Calu3 (cell line): ENCODE results near the gene PAPOLA. TPM values are rescaled to one million over a fixed set of nuclear protein-coding genes. Genes with fewer than 3 reads are reported as not detected.
"Not testable (repeated sequence)": the region's sequence is repeated elsewhere in the genome, so short reads cannot be mapped to it uniquely, and the experiment has no call there.

Source experiments
- BruUV-seq: library from RNA; stranded (reverse); fragments of 400-500 nt; replicated peaks from 2 replicates; lab custom pipeline; 2021; lab: Mats Ljungman, UMichigan
- CTCF ChIA-PET: fragments of 300-600 bp; sonication (Branson Sonifier 250); formaldehyde crosslinking; loops from one replicate; lab custom pipeline; 2022; ENCODE audit warnings: antibody characterized with exemption; lab: Charles Lee
- DNase-seq: peaks from one replicate; pipeline ENCODE4 v3.0.0; 2022
- H3K27ac Mint-ChIP-seq: one replicate; pipeline ENCODE4 v1.8.0; 2022; ENCODE audit warnings: mixed read lengths; ENCODE audit not compliant: unreplicated experiment
- H3K27me3 Mint-ChIP-seq: one replicate; pipeline ENCODE4 v1.8.0; 2022; ENCODE audit warnings: mixed read lengths; ENCODE audit not compliant: unreplicated experiment
- H3K36me3 Mint-ChIP-seq: one replicate; pipeline ENCODE4 v1.8.0; 2022; ENCODE audit warnings: mild to moderate bottlenecking, moderate library complexity, mixed read lengths; ENCODE audit not compliant: insufficient read depth, unreplicated experiment
- H3K4me1 Mint-ChIP-seq: one replicate; pipeline ENCODE4 v1.8.0; 2022; ENCODE audit warnings: mild to moderate bottlenecking, low read depth, mixed read lengths; ENCODE audit not compliant: unreplicated experiment
- H3K4me3 Mint-ChIP-seq: one replicate; pipeline ENCODE4 v1.8.0; 2022; ENCODE audit warnings: mild to moderate bottlenecking, low read depth, moderate library complexity, mixed read lengths; ENCODE audit not compliant: unreplicated experiment
- H3K9me3 Mint-ChIP-seq: one replicate; pipeline ENCODE4 v1.8.0; 2022; ENCODE audit warnings: low read depth, mixed read lengths; ENCODE audit not compliant: unreplicated experiment
- intact Hi-C: fragments of 100-400 bp; cut with micrococcal nuclease; formaldehyde crosslinking; loops from one replicate; pipeline ENCODE4 v1.10.0; 2022; ENCODE audit not compliant: unreplicated experiment
- total RNA-seq: library from RNA; stranded (reverse); gene quantifications from 2 replicates; pipeline ENCODE4 v1.2.3, GENCODE V29; 2022
- TF ChIP-seq, protein P1 (sequence below): fragments of 200-600 bp; IDR thresholded peaks from one replicate; pipeline ENCODE4 v1.8.0; 2022; ENCODE audit warnings: antibody characterized with exemption; ENCODE audit not compliant: unreplicated experiment

Gene PAPOLA
- total RNA-seq, 1 experiment from 2014 or later, result 205 TPM

DNA sequence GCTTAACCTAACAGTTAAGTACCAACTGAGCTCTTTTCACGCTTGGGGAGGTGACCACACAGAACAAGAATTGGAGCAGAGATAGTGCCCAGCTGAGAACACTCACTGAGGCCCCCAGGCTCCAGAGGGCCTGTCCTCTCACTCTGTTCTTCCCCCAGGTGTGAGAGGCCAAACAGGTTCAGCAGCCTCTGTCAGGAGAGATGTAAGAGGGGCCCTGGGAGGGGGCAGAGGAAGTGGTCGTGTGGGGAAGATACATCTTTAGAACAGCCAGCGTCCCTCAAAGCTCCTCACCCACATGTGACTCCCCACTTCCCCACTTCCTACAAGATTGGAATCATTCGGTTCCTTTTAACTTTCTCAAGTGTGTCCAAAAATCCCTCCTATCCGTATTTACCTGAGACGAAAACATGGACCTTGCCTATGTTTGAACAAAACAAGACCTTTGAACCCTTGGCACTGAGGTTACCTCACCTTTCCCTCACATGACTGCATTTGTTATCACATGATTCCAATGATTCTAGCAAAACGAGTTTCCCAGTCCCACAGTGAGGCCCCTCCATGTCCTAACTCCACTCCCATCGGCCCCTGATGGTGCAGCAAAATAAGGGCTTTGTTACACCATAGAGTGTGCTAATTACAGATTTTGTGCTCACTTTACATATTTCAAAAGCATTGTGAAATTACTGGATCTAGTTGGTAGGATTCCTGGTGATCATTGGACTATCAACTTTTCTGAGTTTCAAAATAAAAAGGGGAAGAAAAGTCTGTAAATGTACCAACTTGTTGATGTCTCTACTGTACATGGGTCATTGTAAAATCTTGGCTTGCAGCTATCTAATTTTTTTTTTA is 40.0 kb upstream of the PAPOLA start:
- Mint-ChIP-seq H3K9me3 (no peaks in the 10 kb centered on the region), H3K27ac (peak overlapping the region; percentile 50), H3K4me1 (peaks cover 11% of the 10 kb centered on the region), H3K36me3 (no peaks in the 10 kb centered on the region), H3K4me3 (no peak overlapping the region), H3K27me3 (no peaks in the 10 kb centered on the region)
- BruUV-seq, result no TSS peak
- CTCF ChIA-PET, result no interaction called here
- TF ChIP-seq, protein P1, sequence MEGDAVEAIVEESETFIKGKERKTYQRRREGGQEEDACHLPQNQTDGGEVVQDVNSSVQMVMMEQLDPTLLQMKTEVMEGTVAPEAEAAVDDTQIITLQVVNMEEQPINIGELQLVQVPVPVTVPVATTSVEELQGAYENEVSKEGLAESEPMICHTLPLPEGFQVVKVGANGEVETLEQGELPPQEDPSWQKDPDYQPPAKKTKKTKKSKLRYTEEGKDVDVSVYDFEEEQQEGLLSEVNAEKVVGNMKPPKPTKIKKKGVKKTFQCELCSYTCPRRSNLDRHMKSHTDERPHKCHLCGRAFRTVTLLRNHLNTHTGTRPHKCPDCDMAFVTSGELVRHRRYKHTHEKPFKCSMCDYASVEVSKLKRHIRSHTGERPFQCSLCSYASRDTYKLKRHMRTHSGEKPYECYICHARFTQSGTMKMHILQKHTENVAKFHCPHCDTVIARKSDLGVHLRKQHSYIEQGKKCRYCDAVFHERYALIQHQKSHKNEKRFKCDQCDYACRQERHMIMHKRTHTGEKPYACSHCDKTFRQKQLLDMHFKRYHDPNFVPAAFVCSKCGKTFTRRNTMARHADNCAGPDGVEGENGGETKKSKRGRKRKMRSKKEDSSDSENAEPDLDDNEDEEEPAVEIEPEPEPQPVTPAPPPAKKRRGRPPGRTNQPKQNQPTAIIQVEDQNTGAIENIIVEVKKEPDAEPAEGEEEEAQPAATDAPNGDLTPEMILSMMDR, result no peak
- DNase-seq, result no peak
- intact Hi-C loops, result no loop called here

DNA sequence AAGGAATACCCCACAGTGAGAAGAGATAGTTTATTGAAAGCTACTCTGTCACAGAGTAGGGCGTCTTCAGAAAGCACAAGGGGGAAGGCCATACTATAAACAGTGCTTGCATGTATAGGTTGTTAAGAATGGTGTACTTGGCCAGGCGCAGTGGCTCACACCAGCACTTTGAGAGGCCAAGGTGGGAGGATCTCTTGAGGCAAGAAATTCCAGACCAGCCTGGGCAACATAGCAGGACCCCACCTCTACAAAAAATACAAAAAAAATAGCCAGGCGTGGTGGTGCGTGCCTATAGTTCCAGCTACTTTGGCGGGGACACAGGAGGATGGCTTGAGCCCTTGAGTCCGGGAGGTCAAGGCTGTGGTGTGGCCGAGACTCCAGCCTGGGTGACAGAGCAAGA is 38.0 kb upstream of the PAPOLA start:
- CTCF ChIA-PET, result no interaction called here
- no peak overlapping the region for H3K27ac Mint-ChIP-seq

DNA sequence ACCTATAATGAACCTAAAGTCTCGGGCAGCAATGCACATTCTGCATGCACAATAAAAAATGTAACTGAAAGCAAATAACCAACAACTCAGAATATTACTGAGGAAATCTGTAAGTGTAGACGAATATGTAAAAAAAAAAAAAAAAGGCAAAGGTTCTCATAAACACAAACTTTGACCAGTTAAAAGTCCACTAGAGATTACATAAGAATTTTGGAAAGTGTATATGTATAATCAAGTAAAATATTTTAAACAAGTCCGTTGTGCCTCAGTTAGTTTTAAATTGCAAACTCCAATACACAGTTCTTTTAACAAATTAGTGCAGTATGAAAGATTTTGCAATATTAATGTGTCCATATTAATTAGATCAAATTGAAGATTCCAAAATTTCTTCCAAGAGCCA is 35.3 kb upstream of the PAPOLA start:
- Mint-ChIP-seq H3K36me3 (no peaks in the 10 kb centered on the region), H3K27me3 (no peaks in the 10 kb centered on the region), H3K27ac (no peak overlapping the region), H3K9me3 (no peaks in the 10 kb centered on the region), H3K4me1 (peaks cover 7% of the 10 kb centered on the region), H3K4me3 (no peak overlapping the region)
- CTCF ChIA-PET, result no interaction called here
- no TSS peak for BruUV-seq
- intact Hi-C loops, result no loop called here
- TF ChIP-seq, protein P1, result no peak
- no peak for DNase-seq

More for the DNA sequence above, 38.0 kb upstream of the PAPOLA start:
- DNase-seq, result no peak
- peaks cover 11% of the 10 kb centered on the region for H3K4me1 Mint-ChIP-seq
- H3K9me3 Mint-ChIP-seq, result no peaks in the 10 kb centered on the region
- TF ChIP-seq, protein P1, result no peak
- intact Hi-C loops, result no loop called here
- H3K4me3 Mint-ChIP-seq, result no peak overlapping the region
- no TSS peak for BruUV-seq
- H3K36me3 Mint-ChIP-seq, result no peaks in the 10 kb centered on the region
- H3K27me3 Mint-ChIP-seq, result no peaks in the 10 kb centered on the region

DNA sequence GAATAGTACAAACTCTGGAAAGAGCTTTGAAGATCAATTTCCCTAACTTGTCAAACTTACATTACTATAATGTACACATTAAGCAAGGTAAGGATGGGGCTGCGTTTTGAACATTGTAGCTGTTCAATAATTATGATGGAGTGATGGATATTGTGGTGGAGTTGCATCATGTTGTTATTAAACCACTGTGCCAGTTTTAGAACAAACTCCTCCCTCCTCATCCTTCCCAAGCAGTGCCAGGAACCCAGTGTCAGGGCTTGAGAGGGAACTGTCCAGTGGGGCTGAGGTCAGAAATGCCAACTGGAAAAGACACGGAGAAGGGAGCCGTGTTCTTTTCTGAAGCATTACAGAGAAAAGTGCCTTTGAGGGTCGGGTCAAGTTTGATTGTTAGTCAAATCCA is 31.9 kb upstream of the PAPOLA start:
- Mint-ChIP-seq H3K4me3 (no peak overlapping the region), H3K4me1 (no peaks in the 10 kb centered on the region), H3K36me3 (no peaks in the 10 kb centered on the region), H3K27ac (no peak overlapping the region), H3K27me3 (no peaks in the 10 kb centered on the region), H3K9me3 (no peaks in the 10 kb centered on the region)
- CTCF ChIA-PET, result no interaction called here
- TF ChIP-seq, protein P1, result no peak
- BruUV-seq, result no TSS peak
- DNase-seq, result no peak
- intact Hi-C loops, result no loop called here

DNA sequence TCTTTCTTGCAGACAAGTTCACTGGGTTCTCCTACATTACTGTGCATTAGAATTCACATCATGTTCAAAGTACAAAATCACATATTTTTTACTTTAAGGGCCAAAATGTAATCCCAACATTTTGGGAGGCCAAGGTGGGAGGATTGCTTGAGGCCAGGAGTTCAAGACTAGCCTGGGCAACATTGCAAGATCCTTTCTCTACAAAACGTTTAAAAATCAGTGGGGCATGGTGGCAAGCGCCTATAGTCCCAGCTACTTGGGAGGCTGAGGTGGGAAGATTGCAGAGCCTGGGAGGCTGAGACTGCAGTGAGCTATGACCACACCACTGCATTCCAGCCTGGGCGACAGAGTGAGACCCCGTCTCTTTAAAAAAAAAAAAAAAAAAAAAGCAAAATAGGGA is 31.2 kb upstream of the PAPOLA start:
- BruUV-seq, H3K27me3 Mint-ChIP-seq, DNase-seq, H3K27ac Mint-ChIP-seq, intact Hi-C loops, H3K4me1 Mint-ChIP-seq, H3K9me3 Mint-ChIP-seq, H3K4me3 Mint-ChIP-seq, H3K36me3 Mint-ChIP-seq: not testable (repeated sequence)
- CTCF ChIA-PET, result interaction anchor here (1.1 kb wide), 1 partner anchor 66 kb away, joined by 8 read pairs; no protein-coding TSS in a partner anchor
